NCI-H1092 (cell line): ENCODE measurements around the gene SCLT1.

Source experiments
- DNase-seq: peaks from one replicate; lab custom pipeline; 2025; lab: John Stamatoyannopoulos, UW

Gene SCLT1

DNA sequence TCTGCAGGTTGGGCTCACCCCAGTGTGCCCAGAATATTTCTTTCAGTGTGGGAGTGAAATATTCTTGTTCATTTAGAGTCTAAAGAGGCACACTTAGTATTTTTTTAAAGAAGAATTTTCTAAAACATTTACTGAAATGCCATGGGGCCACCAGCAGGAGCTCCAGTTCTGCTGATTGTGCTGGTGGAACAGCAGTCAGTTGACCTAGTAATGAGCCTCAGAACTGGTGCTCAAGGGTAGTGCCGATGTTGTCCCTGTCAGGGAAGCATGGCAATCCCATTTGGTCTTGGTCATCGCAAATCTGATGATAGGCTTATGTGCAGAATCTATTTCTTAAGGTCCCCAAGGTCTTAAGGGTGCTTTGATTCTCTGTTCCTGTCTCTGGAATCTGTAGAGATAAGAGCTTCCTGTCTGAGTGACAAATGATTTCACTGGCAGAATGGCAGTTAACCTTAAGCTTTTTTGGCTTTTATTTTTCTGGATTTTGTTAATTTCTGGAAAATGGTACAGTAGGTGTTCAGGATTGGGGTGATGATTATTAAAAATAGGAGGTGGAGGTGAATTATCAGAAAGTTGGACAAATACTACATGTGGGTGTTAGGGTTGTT is 252.5 kb downstream of the SCLT1 start:
- DNase-seq = no peak

DNA sequence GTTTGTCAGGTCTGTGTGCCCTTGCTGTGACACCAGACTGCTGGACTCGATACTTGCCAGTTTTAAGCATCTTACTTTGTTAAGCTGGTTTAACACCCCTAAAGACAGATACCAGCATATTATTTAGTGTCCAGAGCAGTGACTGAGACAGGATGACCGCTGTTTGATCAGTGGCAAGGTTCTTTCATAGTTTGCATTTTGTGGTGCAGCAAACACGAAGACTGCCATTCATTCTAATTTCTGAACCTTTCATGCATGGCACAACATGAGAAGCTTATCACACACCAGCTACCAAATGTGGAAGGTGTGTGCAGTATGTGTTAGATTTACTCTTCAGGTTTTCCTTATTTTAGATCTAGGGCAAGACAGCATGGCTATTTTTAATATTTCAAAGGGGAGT is 255.7 kb downstream of the SCLT1 start:
- DNase-seq = no peak

DNA sequence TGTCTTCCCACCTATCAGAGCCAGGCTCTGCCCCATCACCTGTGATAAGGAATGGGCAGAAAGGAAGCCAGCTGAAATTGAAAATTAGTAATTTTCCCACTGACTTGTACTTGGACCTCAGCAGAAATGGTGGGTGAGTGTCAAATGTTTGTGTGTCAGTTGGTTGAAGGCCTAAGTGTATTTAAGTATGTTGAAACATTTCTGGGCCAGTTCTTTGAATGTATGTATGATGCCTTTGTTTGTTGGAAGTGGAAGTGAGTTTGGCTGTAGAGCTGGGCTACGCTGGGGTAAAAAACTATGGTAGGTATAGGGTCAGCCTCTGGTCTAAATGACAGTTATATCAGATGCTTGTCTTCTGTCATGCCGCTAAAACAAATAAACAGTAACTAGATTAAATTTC is 256.1 kb downstream of the SCLT1 start:
- no peak for DNase-seq

DNA sequence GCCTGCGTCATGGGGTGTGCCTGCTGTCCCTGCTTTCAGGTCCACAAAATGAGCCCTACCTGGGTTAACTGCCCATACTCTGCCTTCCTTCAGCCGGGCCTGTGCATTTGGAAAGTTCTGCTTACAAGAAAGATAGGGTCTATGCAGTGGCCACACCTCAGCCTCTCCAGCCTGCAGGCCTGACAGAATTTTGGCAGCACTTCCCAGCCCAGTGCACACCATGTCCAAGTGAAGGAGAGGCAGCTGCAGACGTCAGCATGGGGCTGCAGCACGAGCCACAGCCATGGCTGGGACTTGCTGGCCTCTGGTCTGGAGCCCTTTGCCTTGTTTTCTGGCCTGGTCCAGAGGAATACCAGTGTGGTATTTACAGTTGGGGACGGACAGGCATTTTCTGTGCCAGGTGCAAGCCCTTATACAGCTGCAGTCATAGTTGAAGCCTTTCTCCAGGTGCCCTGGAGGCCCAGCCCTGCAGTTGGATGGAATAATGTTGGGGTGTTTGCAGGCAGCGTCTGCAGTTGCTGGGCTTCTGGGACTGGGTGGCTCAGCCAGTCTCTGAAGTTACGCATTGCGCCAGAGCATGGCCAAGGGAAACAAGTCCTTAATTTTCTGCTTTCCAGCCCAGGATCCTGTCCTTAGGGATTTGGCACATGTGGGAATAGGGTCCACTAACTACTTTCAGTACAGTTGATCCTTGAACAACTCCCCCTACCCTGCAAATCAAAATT is 257.7 kb downstream of the SCLT1 start:
- no peak for DNase-seq
